Tibial artery (tissue), 4 donors: ENCODE data around the gene HIBADH.

ENCODE experiments used
- DNase-seq, 2 donors: peaks; one replicate each; pipeline ENCODE4 v3.0.0-alpha.2; 2019
- H3K27ac ChIP-seq, 2 donors: fragments of 200-600 bp; sonication (generic) in 1 of 2; 1 replicate in 1 of 2; 2 replicates in 1 of 2; pipeline ENCODE4 v1.5.1; 2018 to 2019; ENCODE audit warnings: mild to moderate bottlenecking in 1 of 2
- H3K27me3 ChIP-seq, 2 donors: fragments of 200-600 bp; sonication (generic) in 1 of 2; one replicate each; pipeline versions ENCODE4 v1.5.1 to v1.6.0; 2016 to 2019
- H3K36me3 ChIP-seq, 3 donors: fragments of 200-600 bp; sonication (generic) in 2 of 3; one replicate each; pipeline ENCODE4 v1.5.1; 2016 to 2019; ENCODE audit warnings: mild to moderate bottlenecking in 2 of 3
- H3K4me1 ChIP-seq, 4 donors: fragments of 200-600 bp; sonication (generic) in 2 of 4; 1 replicate in 3 of 4; 2 replicates in 1 of 4; pipeline ENCODE4 v1.5.1; 2016 to 2019
- H3K4me3 ChIP-seq, 2 donors: fragments of 200-600 bp; sonication (generic) in 1 of 2; 1 replicate in 1 of 2; 2 replicates in 1 of 2; pipeline ENCODE4 v1.5.1; 2018 to 2019; ENCODE audit warnings: mild to moderate bottlenecking in 2 of 2
- H3K9me3 ChIP-seq, 3 donors: fragments of 200-600 bp; sonication (generic) in 1 of 3; one replicate each; pipeline ENCODE4 v1.5.1; 2016 to 2019
- intact Hi-C: fragments of 100-400 bp; cut with DNase I; formaldehyde crosslinking; loops from one replicate; pipeline ENCODE4 v1.15.0; 2023; ENCODE audit warnings: low total_unique reads
- TF ChIP-seq, protein P1 (sequence below), 2 experiments: fragments of 200-600 bp in 1 of 2; fragments of 450-650 bp in 1 of 2; IDR thresholded peaks; one replicate each; pipeline ENCODE4 v1.5.1; 2017 to 2019; ENCODE audit warnings: antibody characterized with exemption in 2 of 2, mild to moderate bottlenecking in 1 of 2, moderate library complexity in 1 of 2

HIBADH gene

DNA sequence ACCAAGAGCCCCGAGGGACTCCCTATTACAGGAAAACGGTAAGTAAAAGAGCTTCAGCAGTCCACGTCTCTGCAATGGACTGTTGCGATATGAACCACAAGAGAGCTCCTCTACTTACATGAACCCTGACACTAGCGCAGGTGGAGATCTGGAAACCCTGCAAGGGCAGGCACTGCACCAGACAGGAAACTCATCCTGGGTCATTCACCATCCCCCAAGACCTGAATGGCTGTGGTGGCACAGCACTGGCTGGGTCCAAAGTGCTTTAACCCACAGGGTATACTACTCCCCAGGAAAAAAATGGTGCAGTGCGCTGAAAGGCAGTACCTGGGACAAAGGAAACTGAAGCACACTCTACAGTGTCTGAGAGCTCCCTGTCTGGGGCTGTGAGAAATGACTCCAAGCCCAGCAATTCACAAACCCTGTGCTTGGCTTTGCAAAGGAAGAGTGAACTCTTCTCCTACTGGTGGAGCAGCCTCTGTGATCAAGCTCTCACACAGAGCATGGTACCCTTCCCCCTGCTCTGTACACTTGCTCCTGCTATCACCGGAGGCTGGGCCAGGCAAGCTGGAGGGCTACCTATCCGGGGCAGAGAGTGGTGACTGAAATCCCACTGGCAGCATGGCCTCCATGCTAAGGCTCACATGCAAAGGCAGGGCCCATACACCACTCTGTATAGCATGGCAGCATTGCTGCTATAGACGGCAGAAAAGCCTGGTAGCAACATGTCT, 44.9 kb downstream of the HIBADH start:
- intact Hi-C loops = no loop called here
- peaks cover 29 to 43% (median 42%) of the 10 kb centered on the region in 3 donors for H3K36me3 ChIP-seq
- no peaks in the 10 kb centered on the region for H3K4me1 ChIP-seq
- H3K27me3 ChIP-seq = no peaks in the 10 kb centered on the region
- H3K27ac ChIP-seq = no peak overlapping the region
- no peak overlapping the region for H3K4me3 ChIP-seq
- no peak for DNase-seq
- TF ChIP-seq, protein P1, sequence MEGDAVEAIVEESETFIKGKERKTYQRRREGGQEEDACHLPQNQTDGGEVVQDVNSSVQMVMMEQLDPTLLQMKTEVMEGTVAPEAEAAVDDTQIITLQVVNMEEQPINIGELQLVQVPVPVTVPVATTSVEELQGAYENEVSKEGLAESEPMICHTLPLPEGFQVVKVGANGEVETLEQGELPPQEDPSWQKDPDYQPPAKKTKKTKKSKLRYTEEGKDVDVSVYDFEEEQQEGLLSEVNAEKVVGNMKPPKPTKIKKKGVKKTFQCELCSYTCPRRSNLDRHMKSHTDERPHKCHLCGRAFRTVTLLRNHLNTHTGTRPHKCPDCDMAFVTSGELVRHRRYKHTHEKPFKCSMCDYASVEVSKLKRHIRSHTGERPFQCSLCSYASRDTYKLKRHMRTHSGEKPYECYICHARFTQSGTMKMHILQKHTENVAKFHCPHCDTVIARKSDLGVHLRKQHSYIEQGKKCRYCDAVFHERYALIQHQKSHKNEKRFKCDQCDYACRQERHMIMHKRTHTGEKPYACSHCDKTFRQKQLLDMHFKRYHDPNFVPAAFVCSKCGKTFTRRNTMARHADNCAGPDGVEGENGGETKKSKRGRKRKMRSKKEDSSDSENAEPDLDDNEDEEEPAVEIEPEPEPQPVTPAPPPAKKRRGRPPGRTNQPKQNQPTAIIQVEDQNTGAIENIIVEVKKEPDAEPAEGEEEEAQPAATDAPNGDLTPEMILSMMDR (IDR thresholded peaks at IDR 0.05) = no peak
- peaks cover 0 to 37% (median 29%) of the 10 kb centered on the region in 3 donors for H3K9me3 ChIP-seq

DNA sequence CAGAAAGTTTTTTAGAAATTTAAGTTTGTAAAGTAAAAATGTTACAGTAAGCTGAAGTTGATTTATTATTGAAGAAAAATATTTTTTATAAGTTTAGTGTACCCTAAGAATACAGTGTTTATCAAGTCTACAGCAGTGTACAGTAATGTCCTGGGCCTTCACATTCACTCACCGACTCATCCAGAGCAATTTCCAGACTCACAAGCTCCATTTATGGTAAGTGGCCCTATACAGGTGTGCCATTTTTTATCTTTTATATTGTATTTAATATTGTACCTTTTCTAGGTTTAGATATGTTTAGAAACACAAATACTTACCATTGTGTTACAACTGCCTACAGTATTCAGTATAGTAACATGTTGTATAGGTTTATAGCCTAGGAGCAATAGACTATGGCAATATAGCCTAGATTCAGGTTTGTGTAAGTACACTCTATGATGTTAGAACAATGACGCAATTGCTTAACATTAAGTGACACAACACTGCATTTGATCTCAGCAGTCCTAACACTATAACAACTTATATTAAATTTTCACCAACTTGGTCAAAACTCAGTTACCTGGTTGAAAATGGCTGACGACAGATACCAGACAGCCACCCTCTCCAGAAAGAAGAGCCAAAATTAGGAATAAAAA, 45.7 kb downstream of the HIBADH start:
- H3K4me1 ChIP-seq = no peaks in the 10 kb centered on the region
- H3K4me3 ChIP-seq = no peak overlapping the region
- no peak for DNase-seq
- intact Hi-C loops = no loop called here
- H3K9me3 ChIP-seq = peaks cover 0 to 33% (median 29%) of the 10 kb centered on the region in 3 donors
- no peak overlapping the region for H3K27ac ChIP-seq
- H3K36me3 ChIP-seq = peaks cover 24 to 43% (median 41%) of the 10 kb centered on the region in 3 donors
- no peaks in the 10 kb centered on the region for H3K27me3 ChIP-seq
- TF ChIP-seq, protein P1 (IDR thresholded peaks at IDR 0.05) = no peak

DNA sequence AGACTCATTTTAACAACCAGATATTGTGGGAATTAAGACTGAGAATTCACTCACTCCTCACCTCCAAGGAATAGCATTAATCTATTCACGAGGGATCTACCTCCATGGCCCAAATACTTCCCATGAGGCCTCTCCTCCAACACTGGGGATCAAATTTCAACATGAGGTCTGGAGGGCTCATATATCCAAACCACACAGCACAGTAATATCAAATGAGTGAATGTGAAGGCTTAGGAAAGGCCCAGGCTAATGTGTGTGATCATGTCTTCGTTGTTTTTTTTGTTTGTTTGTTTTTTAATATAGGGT, 46.5 kb downstream of the HIBADH start:
- no peaks in the 10 kb centered on the region for H3K4me1 ChIP-seq
- peaks cover 0 to 24% (median 21%) of the 10 kb centered on the region in 3 donors for H3K9me3 ChIP-seq
- H3K36me3 ChIP-seq = peaks cover 18 to 35% (median 33%) of the 10 kb centered on the region in 3 donors
- H3K27me3 ChIP-seq = no peaks in the 10 kb centered on the region
- TF ChIP-seq, protein P1 (IDR thresholded peaks at IDR 0.05) = no peak
- H3K27ac ChIP-seq = no peak overlapping the region
- intact Hi-C loops = no loop called here
- no peak for DNase-seq
- no peak overlapping the region for H3K4me3 ChIP-seq

DNA sequence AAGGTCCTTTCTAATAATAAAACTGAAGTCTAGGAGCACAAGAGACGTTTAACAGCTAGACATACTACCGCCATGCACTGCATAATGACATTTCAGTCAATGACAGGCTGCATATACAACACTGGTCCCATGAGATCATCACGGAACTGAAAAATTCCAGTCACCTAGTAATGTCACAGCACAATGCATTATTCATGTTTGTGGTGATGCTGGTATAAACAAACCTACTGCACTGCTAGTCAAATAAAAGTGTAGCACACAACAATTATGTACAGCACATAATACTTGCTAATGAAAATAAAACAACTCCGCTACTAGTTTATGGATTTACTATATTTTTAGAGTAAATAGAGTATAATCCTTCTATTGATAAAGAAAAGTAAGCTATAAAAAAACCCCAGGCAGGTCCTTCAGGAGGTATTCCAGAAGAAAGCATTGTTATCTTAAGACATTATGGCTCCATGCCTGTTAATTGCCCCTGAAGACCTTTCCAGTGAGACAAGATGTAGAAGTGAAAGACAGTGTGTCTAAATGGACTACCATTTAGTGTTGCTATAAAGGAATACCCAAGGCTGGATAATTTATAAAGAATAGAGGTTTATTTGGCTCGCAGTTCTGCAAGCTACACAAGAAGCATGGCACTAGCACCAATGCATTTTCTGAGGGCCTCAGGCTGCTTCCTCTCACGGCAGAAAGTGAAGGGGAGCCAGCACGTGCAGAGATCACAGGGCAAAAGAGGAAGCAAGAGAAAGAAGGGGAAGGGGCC, 47.1 kb downstream of the HIBADH start:
- DNase-seq = no peak
- no peaks in the 10 kb centered on the region for H3K27me3 ChIP-seq
- H3K9me3 ChIP-seq = peaks cover 0 to 18% (median 17%) of the 10 kb centered on the region in 3 donors
- H3K4me1 ChIP-seq = no peaks in the 10 kb centered on the region
- H3K4me3 ChIP-seq = no peak overlapping the region
- H3K27ac ChIP-seq = no peak overlapping the region
- peaks cover 16 to 29% (median 28%) of the 10 kb centered on the region in 3 donors for H3K36me3 ChIP-seq
- intact Hi-C loops = no loop called here
- TF ChIP-seq, protein P1 (IDR thresholded peaks at IDR 0.05) = no peak

DNA sequence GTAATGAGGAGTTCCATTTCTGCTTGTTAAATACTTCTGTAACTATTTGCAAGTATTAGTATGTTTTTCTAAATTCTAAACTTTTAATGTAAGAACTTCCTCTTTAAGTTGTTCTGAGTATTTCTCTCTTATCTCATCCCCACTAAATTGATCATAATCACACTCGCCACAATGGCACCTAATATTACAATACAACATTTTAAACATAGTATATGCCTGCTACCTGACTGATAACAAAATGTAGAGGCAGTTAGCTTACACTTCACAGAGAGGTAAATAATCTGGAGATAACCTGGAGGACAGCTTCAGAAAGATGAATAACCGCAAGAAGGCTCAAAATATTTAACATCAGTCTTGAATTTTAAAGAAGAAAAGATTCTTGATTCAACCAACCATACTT, 48.6 kb downstream of the HIBADH start:
- TF ChIP-seq, protein P1 (IDR thresholded peaks at IDR 0.05) = no peak
- no peak overlapping the region for H3K27ac ChIP-seq
- no peaks in the 10 kb centered on the region for H3K27me3 ChIP-seq
- no peak for DNase-seq
- intact Hi-C loops = no loop called here
- peaks cover 3 to 25% (median 23%) of the 10 kb centered on the region in 3 donors for H3K36me3 ChIP-seq
- H3K4me1 ChIP-seq = no peaks in the 10 kb centered on the region
- peaks cover 0 to 4% (median 4%) of the 10 kb centered on the region in 3 donors for H3K9me3 ChIP-seq
- no peak overlapping the region for H3K4me3 ChIP-seq
